Measurements from ENCODE around the gene SLC15A4. TPM values are rescaled to one million over a fixed set of nuclear protein-coding genes. Genes with fewer than 3 reads are reported as not detected.

SLC15A4 gene
- polyA plus RNA-seq (2011; rRNA removed): 37.8 and 40.0 TPM in 2 replicates
- polyA plus RNA-seq (2012; cell fraction: cytosol; rRNA removed): 18.4 and 25.0 TPM in 2 replicates
- 32.7 and 42.7 TPM in 2 replicates for polyA plus RNA-seq (2012; cell fraction: nucleus; rRNA removed)
- polyA plus RNA-seq (2017; fragmentation: RNase III; extraction: RNeasy Plus Mini Kit Qiagen cat#74134 plus additional on column Dnase treatment): 21.2 to 21.9 TPM (median 21.6 TPM) in 3 replicates
- polyA minus RNA-seq (2011; rRNA and poly(A)+ RNA removed): 65.8 and 67.5 TPM in 2 replicates

DNA sequence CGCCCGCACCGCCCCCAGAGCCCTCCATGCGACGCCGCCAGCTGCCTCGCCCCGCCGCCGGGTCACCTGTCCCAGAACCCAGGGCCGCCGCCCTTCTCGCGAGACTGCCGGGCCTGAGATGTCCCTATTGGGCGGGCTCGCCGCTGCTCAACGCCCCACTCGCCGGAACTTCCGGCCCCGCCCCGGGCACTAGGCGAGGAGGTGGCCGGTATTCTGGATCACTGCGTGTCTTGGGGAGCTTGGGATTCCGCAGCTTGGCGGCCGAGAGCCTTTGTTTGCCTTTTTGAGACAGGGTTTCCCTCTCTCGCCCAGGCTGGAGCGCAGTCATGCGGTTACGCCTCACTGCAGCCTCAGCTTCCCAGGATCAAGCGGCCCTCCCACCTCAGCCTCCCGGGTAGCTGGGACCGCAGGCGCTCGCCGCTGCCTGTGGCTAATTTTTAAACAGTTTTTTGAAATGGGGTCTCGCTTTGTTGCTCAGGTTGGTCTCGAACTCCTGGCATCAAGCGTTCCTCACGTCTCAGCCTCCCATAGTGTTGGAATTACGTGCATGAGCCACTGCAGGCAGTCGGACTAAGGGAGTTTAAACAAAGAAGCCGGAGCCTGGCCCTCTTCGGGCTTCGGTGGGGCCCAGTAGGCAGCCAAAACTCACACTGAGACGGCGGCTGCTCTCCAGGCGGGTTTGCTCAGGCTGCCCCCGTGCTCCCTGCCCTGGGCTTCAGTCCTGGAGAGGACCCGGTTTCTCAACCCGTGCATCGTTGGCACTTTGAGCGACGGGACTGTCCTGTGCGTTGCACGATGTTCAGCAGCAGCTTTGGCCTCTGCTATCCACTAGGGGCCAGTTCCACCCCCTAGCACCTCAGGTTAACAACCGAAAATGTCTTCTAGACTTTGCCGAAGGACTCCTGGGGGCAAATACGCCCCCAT, at the start of gene SLC15A4:
Gene SLC15A4 (minus strand): TSS at position 43 of the 924 bp plus-strand sequence. CDS start 15 bp downstream, at position 28.
- 20% methylated on average over 33 of the region's 63 CpGs for WGBS (ENCODE audit: missing lambda C conversion rate)
- ATAC-seq (peak; percentile 98 to 99), FAIRE-seq (no peak), DNase-seq (ENCODE audit: low read depth in 1 of 2, low spot score in 1 of 2) (peak; percentile 94 to 98)
- Histone ChIP-seq H3K4me2 (peak within 1 kb of the TSS; percentile 91), H3K9me3 (no peaks in the 10 kb centered on the region), H3K27ac (peak within 1 kb of the TSS; percentile 94 to 98), H3K4me3 (peak within 1 kb of the TSS; percentile 96), H3K4me1 (peaks cover 13% of the 10 kb centered on the region)
- CTCF ChIA-PET: interaction anchor here (0.9 kb wide), 1 partner anchor 14 kb away, joined by 3 read pairs; no protein-coding TSS in a partner anchor
- POLR2A ChIA-PET: interaction anchor here (0.6 to 1.4 kb wide), 7 partner anchors 10 to 94 kb away, joined by 3 to 8 read pairs (median 5); no protein-coding TSS in a partner anchor
- TF ChIP-seq ZFP36 (IDR thresholded peaks at IDR 0.05; ENCODE audit: borderline replicate concordance, partially characterized antibody): no peak
- no peak for TF ChIP-seq HEYL (CRISPR knock-in tag; IDR thresholded peaks at IDR 0.05)
- no peak for TF ChIP-seq ZC3H11A (IDR thresholded peaks at IDR 0.05)
- TF ChIP-seq, protein P1, sequence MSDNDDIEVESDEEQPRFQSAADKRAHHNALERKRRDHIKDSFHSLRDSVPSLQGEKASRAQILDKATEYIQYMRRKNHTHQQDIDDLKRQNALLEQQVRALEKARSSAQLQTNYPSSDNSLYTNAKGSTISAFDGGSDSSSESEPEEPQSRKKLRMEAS (IDR thresholded peaks at IDR 0.05): peak; percentile 66; the same call in 1 of the 2 replicates
- TF ChIP-seq KDM5A (IDR thresholded peaks at IDR 0.05): no peak
- no peak for TF ChIP-seq CHD4 (IDR thresholded peaks at IDR 0.05; ENCODE audit: borderline replicate concordance)
- TF ChIP-seq, protein P2, sequence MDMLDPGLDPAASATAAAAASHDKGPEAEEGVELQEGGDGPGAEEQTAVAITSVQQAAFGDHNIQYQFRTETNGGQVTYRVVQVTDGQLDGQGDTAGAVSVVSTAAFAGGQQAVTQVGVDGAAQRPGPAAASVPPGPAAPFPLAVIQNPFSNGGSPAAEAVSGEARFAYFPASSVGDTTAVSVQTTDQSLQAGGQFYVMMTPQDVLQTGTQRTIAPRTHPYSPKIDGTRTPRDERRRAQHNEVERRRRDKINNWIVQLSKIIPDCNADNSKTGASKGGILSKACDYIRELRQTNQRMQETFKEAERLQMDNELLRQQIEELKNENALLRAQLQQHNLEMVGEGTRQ (IDR thresholded peaks at IDR 0.05): peak; percentile 55; the same call in 1 of the 2 replicates
- TF ChIP-seq, protein P3, sequence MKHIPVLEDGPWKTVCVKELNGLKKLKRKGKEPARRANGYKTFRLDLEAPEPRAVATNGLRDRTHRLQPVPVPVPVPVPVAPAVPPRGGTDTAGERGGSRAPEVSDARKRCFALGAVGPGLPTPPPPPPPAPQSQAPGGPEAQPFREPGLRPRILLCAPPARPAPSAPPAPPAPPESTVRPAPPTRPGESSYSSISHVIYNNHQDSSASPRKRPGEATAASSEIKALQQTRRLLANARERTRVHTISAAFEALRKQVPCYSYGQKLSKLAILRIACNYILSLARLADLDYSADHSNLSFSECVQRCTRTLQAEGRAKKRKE (CRISPR knock-in tag; IDR thresholded peaks at IDR 0.05; ENCODE audit: low read depth): 0 out of 2 replicates have a peak, but pooled peaks have one; percentile 16
- TF ChIP-seq NR3C1 (IDR thresholded peaks at IDR 0.05): no peak
- no peak for TF ChIP-seq TFCP2L1 (CRISPR knock-in tag; IDR thresholded peaks at IDR 0.05)
- TF ChIP-seq ESRRA (IDR thresholded peaks at IDR 0.05; ENCODE audit: borderline replicate concordance, low read length): no peak
- TF ChIP-seq JUNB (IDR thresholded peaks at IDR 0.05): no peak
- TF ChIP-seq PHF8 (IDR thresholded peaks at IDR 0.05; ENCODE audit: borderline replicate concordance, low read depth): peak; percentile 95
- no peak for TF ChIP-seq RARB (CRISPR knock-in tag; IDR thresholded peaks at IDR 0.05)
- TF ChIP-seq FOSB (CRISPR knock-in tag; IDR thresholded peaks at IDR 0.05): no peak
- TF ChIP-seq JUN (IDR thresholded peaks at IDR 0.05): peak; percentile 69 to 91; a peak in 3 of 5 replicates
- TF ChIP-seq RNF2 (IDR thresholded peaks at IDR 0.05; ENCODE audit: borderline replicate concordance, low read depth): no peak
- peak; percentile 98 for TF ChIP-seq CHD2 (IDR thresholded peaks at IDR 0.05; ENCODE audit: low read length, partially characterized antibody)
- TF ChIP-seq BHLHE40 (IDR thresholded peaks at IDR 0.05; ENCODE audit: low read depth, low read length): no peak
- no peak for TF ChIP-seq KDM1A (IDR thresholded peaks at IDR 0.05; ENCODE audit: low read depth)
- TF ChIP-seq MAFK (IDR thresholded peaks at IDR 0.05; ENCODE audit: partially characterized antibody): no peak
- TF ChIP-seq ZNF302 (CRISPR knock-in tag; IDR thresholded peaks at IDR 0.05): no peak
- TF ChIP-seq SMC3 (IDR thresholded peaks at IDR 0.05): no peak
- TF ChIP-seq, protein P4, sequence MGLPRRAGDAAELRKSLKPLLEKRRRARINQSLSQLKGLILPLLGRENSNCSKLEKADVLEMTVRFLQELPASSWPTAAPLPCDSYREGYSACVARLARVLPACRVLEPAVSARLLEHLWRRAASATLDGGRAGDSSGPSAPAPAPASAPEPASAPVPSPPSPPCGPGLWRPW (IDR thresholded peaks at IDR 0.05): no peak
- no peak for TF ChIP-seq HOXA7 (CRISPR knock-in tag; IDR thresholded peaks at IDR 0.05)
- TF ChIP-seq EHMT2 (IDR thresholded peaks at IDR 0.05; ENCODE audit: low read depth): no peak
- TF ChIP-seq, protein P5, sequence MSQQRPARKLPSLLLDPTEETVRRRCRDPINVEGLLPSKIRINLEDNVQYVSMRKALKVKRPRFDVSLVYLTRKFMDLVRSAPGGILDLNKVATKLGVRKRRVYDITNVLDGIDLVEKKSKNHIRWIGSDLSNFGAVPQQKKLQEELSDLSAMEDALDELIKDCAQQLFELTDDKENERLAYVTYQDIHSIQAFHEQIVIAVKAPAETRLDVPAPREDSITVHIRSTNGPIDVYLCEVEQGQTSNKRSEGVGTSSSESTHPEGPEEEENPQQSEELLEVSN (IDR thresholded peaks at IDR 0.05; ENCODE audit: borderline replicate concordance, low read depth): peak; percentile 76; the same call in 1 of the 2 replicates
- TF ChIP-seq HOXB13 (CRISPR knock-in tag; IDR thresholded peaks at IDR 0.05; ENCODE audit: low read depth): no peak
- TF ChIP-seq ZSCAN20 (CRISPR knock-in tag; IDR thresholded peaks at IDR 0.05): no peak
- TF ChIP-seq, protein P6, sequence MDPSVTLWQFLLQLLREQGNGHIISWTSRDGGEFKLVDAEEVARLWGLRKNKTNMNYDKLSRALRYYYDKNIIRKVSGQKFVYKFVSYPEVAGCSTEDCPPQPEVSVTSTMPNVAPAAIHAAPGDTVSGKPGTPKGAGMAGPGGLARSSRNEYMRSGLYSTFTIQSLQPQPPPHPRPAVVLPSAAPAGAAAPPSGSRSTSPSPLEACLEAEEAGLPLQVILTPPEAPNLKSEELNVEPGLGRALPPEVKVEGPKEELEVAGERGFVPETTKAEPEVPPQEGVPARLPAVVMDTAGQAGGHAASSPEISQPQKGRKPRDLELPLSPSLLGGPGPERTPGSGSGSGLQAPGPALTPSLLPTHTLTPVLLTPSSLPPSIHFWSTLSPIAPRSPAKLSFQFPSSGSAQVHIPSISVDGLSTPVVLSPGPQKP (IDR thresholded peaks at IDR 0.05; ENCODE audit: low read depth, low read length): no peak
- TF ChIP-seq FOSL2 (IDR thresholded peaks at IDR 0.05): no peak
- no peak for TF ChIP-seq FOSL2 (CRISPR knock-in tag; IDR thresholded peaks at IDR 0.05)
- no peak for TF ChIP-seq NPAS2 (CRISPR knock-in tag; IDR thresholded peaks at IDR 0.05; ENCODE audit: borderline replicate concordance)
- TF ChIP-seq RFX5 (IDR thresholded peaks at IDR 0.05): no peak
- no peak for TF ChIP-seq POLR2AphosphoS2 (conservative IDR thresholded peaks at IDR 0.05; ENCODE audit: low read length)
- TF ChIP-seq, protein P7, sequence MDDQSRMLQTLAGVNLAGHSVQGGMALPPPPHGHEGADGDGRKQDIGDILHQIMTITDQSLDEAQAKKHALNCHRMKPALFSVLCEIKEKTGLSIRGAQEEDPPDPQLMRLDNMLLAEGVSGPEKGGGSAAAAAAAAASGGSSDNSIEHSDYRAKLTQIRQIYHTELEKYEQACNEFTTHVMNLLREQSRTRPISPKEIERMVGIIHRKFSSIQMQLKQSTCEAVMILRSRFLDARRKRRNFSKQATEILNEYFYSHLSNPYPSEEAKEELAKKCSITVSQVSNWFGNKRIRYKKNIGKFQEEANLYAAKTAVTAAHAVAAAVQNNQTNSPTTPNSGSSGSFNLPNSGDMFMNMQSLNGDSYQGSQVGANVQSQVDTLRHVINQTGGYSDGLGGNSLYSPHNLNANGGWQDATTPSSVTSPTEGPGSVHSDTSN (IDR thresholded peaks at IDR 0.05): peak; percentile 93
